ENCODE results near the gene SERINC3.
A peak's percentile ranks its signal among the peaks of the same experiment; 100 is the strongest.
"Not testable (repeated sequence)": the region's sequence is repeated elsewhere in the genome, so short reads cannot be mapped to it uniquely, and the experiment has no call there.

The SERINC3 gene

DNA sequence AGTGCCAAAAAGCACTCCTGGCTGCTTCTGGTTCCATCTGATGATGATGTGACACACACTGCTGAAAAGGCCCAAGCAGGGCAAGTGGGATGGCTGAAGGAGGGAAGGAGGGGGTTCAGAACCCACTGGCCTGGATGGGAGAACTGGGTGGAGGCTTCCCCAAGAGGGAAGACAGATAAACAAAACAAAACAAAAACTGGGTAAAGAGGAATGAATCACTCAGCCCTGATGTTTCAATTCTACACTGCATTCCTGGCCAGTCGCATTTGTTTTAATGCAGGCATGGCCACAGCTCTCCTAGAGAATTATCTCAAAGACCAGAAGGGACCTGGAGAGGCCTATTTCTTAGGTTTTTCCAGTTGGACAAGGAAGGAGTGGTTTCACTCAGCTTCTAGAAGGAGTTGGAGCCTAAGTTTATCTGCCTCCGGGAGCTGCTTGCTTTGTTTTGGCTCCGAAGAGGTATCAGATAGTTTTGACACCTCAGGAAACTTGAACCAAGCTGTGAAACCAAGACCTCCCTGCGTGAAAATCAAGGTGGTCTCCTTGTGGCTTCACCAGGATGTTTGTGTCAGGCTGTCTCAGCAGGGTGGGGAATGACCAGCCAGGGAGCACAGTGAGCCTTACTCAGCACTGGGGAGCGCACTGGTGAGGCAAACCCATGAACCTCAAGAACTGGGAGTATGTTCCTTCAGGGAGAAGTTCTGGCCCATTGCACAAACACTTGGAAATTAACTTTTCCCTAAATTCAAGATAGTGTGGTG, 30.1 kb downstream of the SERINC3 start:
- DNase-seq (ENCODE audit: low spot score) = no peak

DNA sequence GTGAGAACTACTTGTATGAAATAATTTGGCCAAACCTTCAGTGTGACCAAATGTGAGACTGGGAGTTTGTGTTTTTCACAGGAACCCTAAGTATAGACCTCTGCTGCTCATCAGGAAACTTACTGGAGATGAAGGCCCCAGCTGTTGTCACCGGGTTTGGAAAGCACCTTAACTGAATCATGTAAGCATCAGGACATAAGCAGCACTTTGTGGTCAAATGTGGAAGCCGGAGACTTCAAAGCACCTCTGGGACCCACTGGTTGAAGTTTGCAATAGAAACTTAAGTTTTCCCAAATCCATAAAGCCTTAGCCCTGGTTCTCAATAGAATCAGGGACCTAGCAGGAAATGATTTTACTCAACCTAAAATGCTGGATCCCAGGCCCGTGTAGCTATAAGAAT, 31.9 kb downstream of the SERINC3 start:
- DNase-seq (ENCODE audit: low spot score) = no peak

DNA sequence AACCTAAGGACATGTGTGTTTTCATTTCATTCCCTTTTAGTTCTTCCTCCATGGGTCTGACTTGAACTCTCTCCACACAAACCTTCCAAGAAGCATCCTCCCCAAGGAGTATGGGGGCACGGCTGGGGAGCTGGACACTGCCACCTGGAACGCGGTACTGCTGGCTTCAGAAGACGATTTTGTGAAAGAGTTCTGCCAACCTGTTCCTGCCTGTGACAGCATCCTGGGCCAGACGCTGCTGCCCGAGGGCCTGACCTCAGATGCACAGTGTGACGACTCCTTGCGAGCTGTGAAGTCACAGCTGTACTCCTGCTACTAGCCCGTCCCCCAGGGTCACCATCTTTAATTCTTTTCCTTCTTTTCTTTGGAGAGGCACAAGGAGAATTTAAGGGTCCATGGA, 32.6 kb downstream of the SERINC3 start:
- no peak for DNase-seq (ENCODE audit: low spot score)

DNA sequence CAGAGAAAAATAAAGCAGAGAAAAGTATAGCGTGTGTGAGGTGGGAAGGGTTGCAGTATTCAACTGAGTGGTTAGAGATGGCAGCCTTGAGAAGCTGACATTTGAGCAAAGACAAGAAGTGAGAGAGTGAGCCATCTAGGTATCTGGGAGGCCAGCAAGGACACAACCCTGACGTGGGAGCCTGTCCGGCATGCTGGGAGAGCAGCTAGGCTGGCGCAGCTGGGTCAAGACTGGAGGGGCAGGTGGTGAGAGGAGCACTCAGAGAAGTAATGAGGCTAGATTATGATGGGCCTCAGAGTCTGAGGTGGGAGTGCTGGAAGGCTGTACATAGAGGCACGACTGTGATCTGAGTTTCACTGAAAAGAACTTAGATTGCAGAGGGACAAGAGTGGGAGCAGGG, 33.3 kb downstream of the SERINC3 start:
- DNase-seq (ENCODE audit: low spot score) = no peak

DNA sequence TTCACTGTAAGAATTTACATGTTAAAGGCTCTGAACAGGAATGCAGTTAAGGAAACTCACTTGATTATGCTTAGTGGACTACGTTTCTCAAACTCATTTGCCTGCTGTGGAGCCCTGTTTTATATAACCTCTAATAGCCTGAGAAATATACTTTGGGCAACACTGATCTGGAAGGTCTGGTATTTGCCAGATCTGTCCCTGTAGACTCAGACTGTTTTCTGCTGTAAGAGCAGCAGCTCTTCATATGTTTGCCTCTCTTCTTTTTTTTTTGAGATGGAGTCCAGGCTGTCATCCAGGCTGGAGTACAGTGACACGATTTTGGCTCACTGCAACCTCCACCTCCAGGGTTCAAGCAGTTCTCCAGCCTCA, 36.1 kb downstream of the SERINC3 start:
- DNase-seq (ENCODE audit: low spot score) = no peak

DNA sequence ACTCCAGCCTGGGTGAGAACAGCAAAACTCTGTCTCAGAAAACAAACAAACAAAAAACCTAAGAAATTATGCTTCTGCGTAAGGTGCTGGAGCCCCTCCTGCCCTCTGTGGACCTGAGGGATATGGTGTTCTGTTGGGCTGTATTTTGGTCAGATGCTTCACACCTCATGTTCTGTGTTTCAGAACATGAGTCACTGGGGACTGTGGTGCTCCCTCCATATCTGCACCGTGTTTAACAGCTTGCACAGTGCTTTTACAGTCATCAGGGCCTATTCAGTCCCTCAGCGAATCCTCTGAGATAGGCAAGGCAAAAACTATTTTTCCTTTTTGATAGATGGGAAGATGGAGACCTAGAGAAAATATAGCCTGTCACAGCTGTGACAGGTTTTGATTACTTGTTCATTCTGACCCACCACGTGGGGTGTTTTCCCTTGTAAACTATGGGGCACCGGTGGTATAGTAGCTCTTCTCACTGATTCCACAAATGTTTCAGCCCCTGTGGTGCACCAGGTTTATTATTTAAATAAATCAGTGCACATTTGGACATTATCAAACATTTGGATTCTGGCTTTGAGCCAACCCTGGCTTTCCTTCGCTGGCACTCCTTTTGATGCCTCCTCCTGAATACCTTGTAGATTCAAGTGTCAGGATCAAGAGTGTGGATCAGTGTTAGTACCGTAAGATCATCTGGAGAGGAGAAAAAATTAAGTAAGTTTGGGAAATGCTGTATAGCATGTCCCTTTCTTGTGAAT, 36.6 kb downstream of the SERINC3 start:
- DNase-seq (ENCODE audit: low spot score) = no peak

DNA sequence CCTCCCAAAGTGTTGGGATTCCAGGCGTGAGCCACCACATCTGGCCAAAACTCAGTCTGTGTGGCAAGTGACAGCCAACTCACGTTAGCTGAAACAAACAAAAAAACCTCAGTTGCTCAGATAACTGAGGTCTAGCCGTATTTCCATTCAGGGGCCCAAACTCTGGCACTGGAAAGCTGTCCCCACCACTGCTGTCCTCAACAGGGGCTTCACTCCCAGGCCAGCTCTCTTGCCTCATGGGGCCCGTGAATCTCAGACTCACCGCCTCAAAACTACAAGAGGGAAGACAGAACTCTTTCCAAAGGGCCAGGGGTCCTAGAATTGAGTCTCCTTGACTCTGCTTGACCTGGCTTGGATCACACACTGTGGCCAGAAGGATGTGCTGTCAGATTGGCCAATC, 38.8 kb downstream of the SERINC3 start:
- DNase-seq (ENCODE audit: low spot score) = no peak

DNA sequence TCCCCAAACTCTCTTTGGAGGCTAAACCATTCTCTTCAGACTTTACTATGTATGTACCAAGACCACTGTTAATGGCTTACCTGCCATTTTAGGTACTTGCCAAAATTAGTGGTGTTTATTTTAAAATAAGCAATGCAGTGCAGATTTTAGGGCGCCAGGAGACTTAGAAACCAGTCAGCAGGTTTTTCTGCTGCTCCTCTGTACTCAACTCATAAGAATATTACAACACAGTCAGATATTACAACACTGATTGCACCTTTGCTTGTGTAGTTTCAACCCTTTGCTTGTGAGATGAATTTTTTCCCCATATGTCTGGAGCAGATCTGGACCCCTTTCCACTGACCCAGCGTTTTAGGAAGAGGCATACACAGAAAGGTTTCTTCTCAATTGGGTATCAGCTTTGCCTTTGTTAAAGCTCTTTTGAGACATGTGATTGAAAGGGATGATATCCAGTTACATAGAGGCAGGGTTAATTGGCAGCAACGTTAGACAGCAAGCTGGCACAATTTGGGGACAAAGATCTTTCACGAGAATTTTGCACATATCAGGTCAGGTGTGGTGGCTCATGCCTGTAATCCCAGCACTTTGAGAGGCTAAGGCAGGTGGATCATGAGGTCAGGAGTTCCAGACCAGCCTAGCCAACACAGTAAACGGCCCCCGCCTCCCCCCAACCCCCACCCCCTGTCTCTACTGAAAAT, 40.0 kb downstream of the SERINC3 start:
- no peak for DNase-seq (ENCODE audit: low spot score)

DNA sequence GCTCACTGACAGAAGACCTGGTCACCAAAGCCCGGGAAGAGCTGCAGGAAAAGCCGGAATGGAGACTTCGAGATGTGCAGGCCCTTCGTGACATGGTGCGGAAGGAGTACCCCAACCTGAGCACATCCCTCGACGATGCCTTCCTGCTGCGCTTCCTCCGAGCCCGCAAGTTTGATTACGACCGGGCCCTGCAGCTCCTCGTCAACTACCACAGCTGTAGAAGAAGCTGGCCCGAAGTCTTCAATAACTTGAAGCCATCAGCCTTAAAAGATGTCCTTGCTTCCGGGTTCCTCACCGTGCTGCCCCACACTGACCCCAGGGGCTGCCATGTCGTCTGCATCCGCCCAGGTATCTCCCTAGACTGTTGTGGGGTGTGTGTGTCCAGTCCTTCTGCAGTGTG, 41.8 kb downstream of the SERINC3 start:
- DNase-seq (ENCODE audit: low spot score) = no peak

DNA sequence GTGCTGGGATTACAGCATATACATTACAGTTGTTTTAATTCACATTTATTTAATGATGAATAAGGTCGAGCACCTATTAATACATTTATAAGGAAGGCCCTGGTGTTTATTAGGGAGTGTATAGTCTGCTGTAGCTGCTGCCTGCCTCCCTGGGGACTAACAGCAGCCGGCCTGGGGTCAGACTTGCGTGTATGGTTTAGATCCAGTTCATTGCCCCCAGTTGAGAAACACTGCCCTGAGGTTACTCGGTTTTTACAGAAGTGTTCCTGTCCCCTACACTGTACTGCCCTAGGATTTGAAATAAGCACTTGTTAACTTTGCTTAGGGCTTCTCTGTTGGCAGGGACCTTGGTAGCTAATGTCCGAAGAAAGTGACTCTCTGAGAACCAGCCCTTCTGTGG, 42.2 kb downstream of the SERINC3 start:
- DNase-seq (ENCODE audit: low spot score) = no peak

DNA sequence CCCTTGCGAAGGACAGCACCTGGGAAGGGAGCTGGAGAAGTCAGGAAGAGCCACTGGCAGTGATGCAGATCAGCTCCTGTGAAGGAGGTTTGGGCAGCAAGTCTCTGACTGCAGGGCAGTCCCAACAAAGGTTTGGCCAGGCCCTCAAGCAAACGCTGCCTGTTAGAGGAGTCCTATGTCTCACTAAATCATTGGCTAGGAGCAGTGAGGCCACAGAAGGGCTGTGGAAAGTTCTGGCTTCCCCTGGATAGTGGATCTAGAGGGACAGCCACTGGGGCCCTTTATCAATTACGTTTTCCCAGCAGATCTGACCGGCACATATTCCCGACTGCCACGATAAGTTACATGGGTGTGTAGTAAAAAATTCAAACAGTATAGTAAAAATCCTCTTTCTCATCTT, 43.7 kb downstream of the SERINC3 start:
- no peak for DNase-seq (ENCODE audit: low spot score)

DNA sequence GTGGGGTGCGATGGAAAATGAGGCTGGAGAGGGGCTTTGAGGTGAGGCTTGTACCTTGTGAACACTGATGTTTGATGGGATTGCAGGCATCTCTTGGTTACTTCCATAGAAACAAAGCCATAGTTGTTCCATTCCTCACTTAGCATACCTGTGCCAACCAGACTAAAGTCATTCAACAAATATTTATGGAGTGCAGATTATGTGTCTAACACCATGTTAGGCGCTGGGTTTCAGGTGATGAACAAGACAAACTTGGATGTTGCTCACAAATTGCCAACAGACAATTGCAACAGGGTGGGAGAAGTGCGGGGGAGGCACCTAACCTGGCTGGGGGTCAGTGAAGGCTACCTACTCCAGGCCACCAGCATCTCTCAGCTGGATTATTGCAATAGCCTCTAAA, 44.7 kb downstream of the SERINC3 start:
- DNase-seq (ENCODE audit: low spot score) = no peak

DNA sequence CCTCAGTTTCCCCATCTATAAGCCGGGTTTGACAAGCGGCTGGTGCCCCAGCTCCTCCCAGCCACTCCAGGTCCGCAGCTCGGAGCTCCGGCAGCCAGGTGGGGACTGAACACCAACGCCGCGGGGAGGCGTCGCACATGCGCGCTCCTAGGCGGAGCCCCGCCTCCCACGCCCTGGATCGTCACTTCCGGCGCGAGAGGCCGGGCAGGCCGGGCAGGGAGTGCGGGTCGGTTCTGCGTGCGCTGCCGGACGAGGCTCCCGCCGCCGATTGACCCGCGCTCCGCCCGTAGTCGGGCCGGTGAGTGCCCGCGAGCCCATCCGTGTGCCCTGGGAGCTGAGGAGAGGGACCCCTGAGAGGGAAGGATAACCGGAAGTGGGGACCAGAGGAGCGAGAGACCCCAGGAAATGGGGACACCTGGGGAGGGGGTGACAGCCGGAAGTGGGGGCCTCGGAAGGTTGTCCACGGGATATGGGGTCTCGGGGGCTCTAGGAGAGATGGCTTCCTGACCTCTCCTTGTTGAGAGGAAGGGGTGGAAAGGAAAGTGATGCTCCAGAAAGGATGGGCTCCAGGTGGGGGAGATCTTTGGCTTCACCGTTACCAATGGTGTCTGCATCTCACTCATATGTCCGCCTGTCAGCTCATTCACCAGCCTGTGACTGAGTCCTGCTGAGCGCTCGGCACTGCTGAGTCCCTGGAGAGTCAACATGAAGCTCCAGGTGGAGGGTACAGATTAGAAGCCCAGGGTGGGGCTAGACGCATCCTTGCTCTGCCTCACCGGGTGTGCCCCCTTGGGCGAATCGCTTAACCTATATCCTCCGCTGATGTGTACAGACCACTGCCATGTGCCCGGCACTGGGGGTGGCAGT, 45.9 kb downstream of the SERINC3 start, which contains the start of gene TTPAL:
Gene TTPAL, plus strand, starts transcription at position 181 of the 867 bp plus-strand sequence. CDS start 4,126 bp downstream, outside the sequence.
- DNase-seq (ENCODE audit: low spot score) = peak; percentile 85

DNA sequence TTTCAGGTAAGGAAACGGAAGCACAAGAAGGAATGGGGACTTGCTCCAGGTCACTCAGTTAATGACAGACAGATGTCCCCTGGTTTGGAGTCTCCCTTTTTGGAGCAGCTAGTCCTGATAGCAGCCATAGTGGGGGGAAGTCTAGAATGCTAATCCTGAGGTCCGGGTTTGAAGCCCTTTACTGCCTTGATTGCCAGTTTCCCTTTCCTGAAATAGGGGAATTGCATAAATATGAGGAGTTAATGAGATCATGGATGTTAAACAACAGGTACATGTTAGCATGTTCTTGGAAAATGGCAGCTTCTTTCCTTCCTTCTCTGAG, 46.5 kb downstream of the SERINC3 start:
- DNase-seq (ENCODE audit: low spot score) = no peak

DNA sequence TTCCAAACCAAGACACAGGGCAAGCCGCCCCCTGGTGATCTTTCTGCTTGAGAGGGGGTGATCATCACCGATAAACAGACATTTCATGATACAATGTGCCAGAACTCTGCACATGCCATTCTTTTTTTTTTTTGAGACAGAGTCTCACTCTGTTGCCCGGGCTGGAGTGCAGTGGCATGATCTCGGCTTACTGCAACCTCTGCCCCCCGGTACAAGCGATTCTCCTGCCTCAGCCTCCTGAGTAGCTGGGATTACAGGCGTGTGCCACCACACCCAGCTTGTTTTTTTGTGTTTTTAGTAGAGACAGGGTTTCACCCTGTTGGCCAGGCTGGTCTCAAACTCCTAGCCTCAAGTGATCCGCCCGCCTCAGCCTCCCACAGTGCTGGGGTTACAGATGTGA, 49.6 kb downstream of the SERINC3 start:
- not testable (repeated sequence) for DNase-seq (ENCODE audit: low spot score)

DNA sequence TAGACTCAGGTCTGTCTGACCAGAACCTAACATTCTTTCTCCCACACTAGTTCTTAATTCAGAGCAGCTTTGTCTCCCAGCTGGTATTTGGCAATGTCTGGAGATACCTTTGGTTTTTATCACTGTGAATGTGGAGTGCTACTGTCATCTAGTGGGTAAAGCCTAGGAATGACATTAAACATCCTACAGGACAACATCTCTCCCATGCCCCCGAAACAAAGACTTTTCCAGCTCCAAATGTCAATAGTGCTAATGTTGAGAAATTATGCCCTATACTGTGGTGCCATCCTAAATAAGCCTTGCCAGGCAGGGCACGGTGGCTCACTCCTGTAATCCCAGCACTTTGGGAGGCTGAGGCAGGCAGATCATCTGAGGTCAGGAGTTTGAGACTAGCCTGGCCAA, 50.4 kb downstream of the SERINC3 start:
- no peak for DNase-seq (ENCODE audit: low spot score)

DNA sequence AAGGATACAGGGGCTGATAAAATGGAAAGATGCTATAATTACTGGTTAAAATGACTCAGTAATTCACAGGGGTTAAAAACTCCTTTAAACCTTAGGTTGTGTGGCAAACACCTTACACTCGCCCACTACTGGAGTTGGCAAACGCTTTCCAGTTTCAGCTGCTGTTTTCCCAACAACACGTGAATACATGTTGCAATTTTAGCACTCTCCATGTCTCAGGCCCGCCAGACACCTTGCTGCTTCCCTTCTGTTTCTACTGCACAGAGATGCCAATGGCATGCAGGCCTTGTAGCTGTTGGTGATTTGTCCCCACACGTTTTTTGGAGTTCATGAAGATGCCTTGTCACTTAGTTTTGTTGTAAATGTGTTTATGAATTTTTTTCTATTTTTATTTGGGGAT, 51.5 kb downstream of the SERINC3 start:
- DNase-seq (ENCODE audit: low spot score) = no peak

DNA sequence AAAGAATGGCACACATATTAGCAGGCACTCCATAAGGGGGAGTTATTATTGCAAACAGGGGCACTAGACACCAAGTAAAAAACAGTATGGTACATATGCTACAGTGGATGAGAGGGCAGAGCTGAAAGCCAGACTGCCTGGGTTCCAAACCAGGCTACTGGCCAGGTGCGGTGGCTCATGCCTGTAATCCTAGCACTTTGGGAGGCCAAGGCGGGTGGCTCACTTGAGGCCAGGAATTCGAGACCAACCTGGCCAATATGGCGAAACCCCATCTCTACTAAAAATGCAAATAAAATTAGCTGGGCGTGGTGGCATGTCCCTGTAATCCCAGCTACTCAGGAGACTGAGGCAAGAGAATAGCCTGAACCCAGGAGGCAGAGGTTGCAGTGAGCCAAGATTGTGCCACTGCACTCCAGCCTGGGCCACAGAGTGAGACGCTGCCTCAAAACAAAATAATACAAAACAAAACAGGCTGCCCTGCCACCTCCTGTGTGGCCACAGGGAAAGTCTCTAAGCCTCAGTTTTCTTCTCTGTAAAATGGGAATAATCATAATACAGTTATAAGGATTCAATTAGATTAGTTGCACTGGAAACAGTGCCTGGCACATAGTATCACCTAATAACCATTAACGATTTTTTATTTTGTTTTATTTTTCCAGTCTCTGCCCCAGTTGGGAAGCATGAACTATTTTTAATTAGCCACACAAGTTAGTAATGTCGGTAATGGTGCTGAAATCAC, 53.7 kb downstream of the SERINC3 start:
- no peak for DNase-seq (ENCODE audit: low spot score)

DNA sequence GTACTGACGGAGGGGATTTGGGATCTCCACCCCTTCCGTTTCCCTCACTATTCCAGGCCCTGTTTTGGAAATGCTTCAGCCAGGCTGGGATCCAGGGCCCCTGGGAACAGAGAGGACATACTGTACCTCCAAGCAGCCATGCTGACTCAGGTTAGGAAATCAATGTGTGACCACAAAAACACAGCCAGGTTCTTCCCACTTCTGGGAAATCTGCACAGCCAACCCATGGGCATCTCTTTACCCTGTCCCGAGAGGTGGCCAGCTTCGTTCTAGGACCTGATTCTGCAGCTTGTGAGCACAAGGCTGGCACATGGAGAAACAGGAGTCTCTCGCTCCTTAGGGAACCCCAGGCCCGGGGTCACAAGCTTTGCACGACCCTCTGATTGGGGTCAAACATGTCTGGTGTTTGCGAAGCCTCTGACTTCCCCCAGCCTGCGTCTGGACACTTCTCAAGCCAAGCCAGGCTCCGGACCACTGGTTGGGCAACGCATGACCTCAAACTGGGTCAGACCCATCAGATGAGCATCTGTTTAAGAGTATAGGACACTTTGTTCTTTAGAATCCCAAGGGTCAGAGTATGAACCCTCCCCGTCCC, 54.5 kb downstream of the SERINC3 start:
- DNase-seq (ENCODE audit: low spot score) = no peak

DNA sequence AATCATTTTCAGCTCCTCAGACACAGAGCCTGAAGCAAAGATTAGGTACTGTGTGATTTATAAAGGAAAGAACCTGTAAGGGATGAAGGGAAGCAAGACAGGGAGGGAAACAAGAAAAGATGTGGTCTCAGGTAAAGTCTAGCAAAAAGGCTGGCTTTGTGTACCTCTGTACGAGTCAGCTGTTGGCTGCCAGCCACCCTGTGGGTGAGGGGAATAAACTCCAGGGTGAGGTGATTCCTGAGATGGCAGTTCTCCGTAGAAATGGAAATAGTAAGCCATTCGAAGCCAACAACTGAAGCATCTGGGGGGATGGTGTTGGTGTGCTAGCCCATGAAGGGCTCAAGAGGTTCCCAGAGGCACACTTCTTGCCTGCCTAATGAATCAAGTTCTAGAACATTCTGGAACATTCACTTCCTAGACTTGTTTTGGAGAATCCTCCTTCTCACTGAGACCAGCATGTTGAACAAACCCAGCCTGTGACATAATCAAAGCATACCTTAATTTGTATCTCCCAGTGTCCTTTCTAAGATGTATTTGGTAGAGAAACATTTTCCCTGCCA, 56.8 kb downstream of the SERINC3 start:
- no peak for DNase-seq (ENCODE audit: low spot score)

DNA sequence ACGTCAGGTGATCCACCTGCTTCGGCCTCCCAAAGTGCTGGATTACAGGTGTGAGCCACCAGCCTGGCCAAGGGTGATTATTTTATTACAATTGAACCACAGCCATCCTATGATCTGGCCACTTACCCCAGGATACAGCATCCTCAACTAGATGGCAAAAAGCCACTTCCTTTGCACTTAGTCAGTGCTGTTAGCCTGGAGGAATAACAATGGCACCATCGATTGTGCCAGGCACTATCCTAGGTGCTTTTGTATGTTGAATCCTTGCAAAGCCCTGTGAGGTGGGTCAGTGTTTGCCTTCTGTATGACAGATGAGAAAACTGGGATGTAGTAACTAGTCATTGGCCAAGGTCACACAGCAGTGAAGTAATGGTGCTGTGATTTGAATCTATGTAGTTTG, 57.4 kb downstream of the SERINC3 start:
- DNase-seq (ENCODE audit: low spot score) = no peak

Measured in HuH-7.5 (cell line).